Non-pigmented ciliary epithelial cell (primary cell): ENCODE data around the gene SLC27A1.
"Not testable (repeated sequence)": the region's sequence is repeated elsewhere in the genome, so short reads cannot be mapped to it uniquely, and the experiment has no call there.

Experiments used
- DNase-seq: peaks from one replicate; pipeline ENCODE4 v3.0.0-alpha.2; 2010; ENCODE audit warnings: low read depth

The SLC27A1 gene

DNA sequence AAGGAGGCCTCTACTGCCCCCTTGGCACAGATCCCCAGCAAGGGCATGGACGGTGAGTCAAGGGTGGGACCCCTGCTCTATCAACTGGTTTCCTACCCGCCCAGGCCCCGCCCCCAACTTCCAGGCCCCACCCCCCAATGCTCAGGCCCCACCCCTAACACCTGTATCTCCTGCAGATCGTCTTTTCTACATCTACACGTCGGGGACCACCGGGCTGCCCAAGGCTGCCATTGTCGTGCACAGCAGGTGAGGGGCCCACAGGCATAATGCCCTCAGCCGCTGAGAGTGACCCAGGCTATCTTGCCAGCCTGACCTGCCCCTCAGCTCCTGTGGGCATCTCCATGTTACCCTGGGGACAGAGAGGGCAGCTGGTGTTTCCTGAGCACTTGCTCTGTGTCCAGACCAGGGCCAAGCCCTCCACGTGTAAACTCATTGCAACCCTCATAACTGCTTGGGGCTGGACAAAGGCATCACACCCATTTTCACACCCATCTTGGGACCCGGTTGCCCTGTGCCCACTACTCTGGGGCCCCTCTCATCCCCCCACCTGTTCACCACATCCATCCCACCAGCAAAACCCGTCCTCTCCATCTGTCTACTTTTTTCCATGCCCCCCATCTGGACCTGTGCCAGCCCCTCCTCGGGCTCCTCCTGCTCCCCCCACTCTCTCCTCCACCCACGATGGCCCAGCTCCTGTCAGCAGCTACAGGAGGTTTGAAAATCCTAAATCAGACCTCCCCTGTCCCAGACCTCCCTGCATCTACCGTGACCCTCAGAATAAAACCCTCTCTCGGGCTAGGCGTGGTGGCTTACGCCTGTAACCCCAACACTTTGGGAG is 17.2 kb downstream of the SLC27A1 start:
- no peak for DNase-seq

DNA sequence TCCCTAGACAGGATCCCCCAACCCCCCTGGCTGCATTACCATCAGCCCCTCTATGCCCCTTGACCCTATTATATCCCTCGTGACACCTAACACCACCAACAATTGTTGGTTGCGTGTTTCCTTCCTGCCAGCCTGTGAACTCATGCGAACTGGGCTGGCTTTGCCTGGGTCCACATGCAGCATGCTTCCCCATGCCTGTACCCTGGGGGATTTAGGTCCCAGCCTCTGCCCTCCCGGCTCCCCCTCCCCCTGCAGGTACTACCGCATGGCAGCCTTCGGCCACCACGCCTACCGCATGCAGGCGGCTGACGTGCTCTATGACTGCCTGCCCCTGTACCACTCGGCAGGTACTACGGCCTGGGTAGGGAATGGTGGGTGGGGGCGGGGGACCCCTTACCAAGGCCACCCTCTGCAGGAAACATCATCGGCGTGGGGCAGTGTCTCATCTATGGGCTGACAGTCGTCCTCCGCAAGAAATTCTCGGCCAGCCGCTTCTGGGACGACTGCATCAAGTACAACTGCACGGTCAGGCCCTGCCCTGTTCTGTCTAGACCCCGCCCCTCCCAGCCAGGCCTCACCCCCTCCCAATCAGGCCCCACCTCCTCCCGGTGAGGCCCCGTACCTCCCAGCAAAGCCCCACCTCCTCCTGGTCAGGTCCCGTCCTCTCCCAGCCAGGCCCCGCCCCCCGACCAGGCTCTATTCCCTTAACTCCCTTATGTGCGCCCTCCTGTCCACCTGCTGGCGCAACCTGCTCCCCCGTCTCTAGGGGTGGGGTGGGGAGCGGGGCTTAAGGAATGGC is 18.5 kb downstream of the SLC27A1 start:
- DNase-seq: no peak

DNA sequence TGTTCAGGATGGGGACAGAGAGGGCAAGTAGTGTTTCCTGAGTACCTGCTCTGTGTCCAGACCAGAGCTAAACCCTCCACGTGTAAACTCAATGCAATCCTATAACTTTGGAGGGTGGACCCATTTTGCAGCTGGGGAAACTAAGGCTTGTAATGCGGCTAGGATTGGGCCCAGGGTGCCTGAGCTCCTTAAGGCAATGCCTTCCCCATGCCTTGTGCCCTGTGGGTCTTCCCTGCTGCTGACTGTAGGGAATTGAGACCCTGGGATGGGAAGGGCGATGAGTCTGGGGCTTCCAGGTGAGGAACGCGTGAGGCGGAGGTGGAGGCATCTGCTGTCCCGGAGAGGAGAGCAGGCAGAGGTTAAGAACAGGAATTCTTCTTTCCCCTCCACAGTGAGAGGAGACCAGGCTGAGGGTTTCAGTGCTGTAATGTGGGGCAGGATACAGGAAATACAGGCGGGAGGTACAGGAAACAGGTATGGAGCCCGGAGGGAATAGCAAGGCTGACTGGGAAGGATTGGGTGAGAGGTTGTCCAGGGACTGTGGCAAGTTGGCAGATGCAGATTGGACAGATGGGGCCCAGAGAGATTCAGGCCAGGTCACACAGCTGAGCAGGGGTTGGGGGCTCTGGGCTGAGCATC is 19.2 kb downstream of the SLC27A1 start:
- no peak for DNase-seq

DNA sequence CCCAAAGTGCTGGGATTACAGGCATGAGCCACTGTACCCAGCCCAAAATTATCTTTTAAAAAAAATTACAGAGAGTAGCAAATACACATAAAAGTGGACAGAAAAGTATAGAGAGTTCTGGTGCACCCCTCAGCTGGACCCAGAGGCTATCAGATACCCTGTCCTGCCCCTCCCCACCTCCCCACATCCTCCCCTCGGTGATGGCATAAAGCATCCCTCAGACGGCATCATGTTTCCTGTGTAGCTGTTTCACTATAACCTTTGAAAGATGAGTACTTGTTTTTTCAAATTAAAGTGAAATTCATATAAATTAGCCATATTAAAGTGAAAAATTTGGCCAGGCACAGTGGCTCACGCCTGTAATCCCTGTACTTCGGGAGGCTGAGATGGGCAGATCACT is 20.1 kb downstream of the SLC27A1 start:
- no peak for DNase-seq

DNA sequence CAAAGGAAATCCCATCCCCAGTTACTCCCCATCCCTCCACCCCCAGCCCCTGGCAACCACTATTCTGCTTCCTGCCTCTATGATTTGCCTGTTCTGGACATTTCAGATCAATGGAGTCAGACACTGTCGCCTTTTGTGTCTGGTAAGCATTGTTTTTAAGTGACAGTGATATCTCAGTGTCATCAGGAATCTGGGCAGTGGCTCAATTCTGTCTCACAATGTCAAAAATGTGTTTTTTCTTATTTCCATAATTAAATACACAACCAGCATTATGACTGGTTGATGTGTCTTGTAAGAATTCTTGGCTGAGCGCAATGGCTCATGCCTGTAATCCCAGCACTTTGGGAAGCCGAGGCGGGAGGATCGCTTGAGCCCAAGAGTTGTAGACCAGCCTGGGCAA is 21.0 kb downstream of the SLC27A1 start:
- no peak for DNase-seq

DNA sequence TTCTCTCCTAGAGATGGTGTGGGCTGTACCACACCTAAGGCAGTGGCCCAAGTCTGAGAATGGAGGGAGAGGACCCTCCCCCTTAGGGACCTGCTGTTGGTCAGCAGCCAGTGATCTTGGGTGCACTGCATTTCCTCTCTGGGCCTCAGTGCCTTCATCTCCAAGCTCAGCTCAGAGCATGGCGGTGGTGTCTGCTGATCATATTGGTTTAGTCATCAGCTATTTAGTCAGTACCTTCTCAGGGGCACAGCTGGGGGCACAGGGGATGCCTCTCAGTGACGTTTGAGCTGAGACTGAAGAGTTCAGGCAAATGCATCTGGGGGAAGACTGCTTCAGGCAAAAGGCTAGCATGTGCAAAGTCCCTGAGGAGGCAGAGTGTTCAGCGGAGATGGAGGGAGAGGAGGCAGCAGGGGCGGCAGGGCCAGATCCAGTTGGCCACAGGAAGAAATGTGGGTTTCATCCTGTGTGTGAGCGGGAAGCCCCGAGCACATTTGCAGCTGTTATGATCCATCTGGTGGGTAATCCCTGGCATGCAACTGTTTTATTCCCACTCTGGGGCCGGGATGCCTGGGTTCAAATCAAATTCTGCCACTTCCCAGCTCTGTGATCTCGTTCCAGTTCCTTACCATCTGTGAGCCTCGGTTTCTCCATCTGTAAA is 25.4 kb downstream of the SLC27A1 start:
- no peak for DNase-seq

DNA sequence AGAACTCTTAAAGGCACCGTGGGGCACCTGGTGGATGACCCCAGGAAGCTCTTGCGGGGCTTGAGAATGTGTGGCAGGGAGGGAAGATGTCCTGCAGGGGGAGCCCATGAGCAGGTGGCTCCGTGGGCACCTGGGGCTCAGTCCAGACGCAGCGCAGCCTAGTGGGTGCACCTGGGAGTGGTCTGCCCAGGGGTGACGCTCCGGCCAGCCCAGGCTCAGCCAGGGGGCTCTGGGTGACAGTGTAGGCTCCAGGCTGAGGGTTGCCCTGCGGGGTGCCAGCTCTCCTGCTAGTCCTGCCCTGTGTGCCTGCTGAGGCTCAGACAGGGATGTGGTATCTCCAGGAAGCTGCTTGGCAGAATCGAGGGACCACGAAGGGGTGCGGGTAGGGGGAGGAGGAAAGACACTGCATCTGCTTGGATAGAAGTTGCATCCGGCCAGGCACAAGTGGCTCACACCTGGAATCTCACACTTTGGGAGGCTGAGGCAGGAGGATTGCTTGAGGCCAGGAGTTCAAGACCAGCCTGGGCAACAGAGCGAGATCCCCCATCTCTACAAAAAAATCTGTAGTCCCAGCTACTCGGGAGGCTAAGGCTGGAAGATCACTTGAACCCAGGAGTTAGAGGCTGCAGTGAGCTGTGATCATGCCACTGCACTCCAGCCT is 26.1 kb downstream of the SLC27A1 start:
- DNase-seq: no peak

DNA sequence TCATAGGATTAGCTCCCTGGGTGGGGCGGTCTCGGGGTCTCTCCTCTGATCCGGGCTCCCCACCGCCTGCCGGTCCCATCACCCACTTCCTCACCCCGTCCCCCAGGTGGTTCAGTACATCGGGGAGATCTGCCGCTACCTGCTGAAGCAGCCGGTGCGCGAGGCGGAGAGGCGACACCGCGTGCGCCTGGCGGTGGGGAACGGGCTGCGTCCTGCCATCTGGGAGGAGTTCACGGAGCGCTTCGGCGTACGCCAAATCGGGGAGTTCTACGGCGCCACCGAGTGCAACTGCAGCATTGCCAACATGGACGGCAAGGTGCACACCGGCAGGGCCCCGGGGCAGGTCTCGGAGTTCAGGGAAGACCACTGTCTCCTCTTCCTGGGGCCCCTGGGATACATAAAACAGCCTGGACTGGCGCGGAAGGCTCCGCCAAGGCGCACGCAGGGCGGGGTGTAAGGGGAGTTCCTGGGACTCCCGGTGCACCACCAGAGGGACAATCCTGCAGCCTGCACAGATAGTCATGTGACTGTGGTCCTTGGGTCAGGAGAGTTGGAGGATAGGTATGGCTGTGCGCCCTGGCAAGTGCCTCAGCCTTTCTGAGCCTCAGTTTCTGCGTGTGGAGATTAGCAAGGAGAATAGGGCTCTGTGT is 26.9 kb downstream of the SLC27A1 start:
- DNase-seq: no peak

DNA sequence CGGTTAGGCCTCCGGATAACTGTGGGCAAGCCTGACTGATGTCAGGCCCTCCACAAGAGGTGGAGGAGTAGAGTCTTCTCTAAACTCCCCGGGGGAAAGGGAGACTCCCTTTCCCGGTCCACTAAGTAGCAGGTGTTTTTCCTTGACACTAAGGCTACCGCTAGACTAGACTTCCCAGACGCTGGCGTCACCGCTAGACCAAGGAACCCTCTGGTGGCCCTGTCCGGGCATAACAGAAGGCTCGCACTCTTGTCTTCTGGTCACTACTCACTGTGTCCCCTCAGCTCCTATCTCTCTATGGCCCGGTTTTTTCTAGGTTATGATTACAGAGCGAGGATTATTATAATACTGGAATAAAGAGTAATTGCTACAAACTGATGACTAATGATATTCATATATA is 28.7 kb downstream of the SLC27A1 start:
- DNase-seq: not testable (repeated sequence)

DNA sequence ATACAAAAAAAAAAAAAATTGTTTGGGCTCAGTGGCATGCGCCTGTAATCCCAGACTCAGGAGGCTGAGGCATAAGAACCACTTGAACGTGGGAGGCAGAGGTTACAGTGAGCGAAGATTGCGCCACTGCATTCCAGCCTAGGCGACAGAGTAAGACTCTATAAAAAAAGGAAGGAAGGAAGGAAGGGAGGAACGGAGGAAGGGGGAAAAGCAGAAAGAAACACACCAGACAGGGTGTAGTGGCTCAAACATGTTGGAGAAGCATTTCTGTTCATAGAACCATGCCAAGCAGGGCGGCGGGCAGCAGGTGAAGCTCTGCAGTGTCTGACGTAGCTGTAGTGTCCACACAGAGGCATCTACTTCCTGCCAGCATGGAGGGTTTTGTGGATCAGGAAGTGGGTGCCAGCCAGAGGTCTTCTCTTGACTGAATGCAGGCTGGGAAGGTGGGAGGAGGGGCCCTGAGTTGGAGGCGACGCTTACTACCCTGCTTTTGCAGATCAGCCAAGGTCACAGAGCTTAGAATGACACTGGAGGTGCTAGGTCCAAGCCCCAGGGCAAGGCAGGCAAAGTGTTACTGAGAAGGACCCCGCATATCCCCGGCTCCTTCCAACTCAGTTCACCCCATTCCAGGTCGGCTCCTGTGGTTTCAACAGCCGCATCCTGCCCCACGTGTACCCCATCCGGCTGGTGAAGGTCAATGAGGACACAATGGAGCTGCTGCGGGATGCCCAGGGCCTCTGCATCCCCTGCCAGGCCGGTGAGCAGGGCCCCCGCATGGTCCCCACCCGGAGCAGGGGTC is 29.5 kb downstream of the SLC27A1 start:
- DNase-seq: no peak

DNA sequence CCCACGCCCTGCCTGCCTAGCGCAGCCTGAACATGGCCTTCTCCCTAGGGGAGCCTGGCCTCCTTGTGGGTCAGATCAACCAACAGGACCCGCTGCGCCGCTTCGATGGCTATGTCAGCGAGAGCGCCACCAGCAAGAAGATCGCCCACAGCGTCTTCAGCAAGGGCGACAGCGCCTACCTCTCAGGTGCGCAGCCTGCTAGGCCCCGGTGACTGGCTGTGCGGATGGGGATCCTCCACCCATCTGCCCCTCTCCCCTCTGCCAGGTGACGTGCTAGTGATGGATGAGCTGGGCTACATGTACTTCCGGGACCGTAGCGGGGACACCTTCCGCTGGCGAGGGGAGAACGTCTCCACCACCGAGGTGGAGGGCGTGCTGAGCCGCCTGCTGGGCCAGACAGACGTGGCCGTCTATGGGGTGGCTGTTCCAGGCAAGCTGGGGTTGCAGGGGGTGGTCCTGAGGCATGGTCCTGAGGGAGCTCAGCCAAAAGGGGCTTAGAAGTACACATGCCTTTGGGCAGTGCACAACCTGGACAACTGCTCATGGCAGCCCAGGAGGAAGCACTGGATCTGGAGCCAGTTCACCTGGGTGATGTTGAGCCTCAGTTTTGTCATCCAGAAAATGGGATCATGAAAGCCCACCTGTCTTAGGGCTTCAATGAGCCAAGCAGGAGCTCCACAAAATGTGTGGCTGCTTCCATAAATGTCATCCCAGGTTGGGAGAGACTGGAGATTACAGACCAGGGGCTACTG is 30.3 kb downstream of the SLC27A1 start:
- DNase-seq: no peak

DNA sequence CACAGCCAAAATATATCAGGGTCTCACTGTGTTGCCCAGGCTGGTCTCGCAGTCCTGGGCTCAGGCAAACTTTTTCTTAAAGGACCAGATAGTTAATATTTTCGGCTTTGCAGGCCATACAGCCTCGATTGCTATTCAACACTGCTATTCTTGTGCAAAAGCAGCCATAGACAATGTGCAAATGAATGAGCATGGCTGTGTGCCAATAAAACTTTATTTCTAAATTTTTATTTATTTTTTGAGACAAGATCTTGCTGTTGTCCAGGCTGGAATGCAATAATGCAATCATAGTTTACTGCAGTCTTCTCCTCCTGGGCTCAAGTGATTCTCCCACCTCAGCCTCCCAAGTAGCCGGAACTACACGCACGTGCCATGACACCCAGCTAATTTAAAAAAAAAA is 32.9 kb downstream of the SLC27A1 start:
- no peak for DNase-seq

DNA sequence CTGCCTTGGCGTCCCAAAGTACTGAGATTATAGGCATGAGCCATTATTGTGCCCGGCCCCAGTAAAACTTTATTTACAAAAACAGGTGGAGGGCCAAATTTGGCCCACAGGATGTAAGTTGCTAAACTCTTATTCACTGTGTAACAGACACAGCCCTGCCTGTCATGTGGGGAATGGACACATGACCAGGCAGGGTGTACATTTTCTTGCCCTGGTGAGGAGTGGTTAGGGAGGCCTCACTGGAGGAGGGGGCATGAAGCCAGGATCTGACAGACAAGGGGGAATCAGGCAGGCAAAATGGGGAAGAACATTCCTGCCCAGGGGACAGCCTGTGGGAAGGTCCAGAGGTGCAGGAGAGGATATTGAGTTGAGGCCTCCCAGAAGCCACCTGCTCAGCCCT is 33.7 kb downstream of the SLC27A1 start:
- no peak for DNase-seq

DNA sequence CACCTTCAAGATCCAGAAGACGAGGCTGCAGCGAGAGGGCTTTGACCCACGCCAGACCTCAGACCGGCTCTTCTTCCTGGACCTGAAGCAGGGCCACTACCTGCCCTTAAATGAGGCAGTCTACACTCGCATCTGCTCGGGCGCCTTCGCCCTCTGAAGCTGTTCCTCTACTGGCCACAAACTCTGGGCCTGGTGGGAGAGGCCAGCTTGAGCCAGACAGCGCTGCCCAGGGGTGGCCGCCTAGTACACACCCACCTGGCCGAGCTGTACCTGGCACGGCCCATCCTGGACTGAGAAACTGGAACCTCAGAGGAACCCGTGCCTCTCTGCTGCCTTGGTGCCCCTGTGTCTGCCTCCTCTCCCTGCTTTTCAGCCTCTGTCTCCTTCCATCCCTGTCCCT is 34.1 kb downstream of the SLC27A1 start:
- no peak for DNase-seq

DNA sequence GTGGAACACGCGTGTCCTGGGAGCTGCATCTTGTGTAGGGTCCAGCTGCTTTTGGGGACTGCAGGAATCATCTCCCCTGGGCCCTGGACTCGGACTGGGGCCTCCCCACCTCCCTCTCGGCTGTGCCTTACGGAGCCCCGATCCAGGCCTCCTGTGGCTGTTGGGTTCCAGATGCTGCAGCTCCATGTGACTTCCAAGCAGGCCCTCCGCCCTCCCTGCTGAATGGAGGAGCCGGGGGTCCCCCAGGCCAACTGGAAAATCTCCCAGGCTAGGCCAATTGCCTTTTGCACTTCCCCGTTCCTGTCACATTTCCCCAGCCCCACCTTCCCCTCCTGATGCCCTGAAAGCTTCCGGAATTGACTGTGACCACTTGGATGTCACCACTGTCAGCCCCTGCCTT is 34.9 kb downstream of the SLC27A1 start:
- no peak for DNase-seq

DNA sequence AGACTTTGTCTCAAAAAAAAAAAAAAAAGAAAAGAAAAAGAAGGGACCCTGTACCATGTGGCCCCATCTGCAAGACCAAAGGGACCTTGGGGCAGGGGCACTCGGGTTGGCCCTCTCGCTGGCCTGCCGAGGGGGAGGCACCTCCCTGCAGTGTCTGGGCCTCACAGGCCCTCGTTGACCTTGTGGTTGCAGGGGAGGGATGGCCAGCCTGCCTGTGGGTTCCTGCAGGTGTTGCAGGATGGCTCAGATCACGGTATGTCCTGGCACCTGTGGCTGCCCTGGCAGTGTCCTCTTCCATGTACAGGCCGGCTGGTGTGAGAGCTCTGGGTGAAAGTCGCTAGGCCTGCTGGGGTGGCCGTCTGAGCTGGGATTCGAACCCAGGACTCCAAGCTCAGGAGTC is 36.4 kb downstream of the SLC27A1 start:
- no peak for DNase-seq

DNA sequence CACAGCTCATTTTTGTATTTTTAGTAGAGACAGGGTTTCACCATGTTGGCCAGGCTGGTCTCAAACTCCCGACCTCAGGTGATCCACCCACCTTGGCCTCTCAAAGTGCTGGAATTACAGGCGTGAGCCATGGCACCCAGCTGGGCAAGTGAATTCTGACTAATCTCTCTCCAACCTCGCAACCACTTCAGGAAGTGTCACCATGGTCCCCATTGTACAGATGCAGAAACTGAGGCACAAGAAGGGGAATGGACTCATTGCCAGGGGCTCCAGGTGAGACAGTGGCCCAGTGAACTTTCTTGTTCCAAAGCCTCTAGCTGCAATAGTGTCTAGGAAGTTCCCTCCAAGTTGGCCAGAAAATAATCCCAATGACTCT is 38.2 kb downstream of the SLC27A1 start:
- DNase-seq: not testable (repeated sequence)

DNA sequence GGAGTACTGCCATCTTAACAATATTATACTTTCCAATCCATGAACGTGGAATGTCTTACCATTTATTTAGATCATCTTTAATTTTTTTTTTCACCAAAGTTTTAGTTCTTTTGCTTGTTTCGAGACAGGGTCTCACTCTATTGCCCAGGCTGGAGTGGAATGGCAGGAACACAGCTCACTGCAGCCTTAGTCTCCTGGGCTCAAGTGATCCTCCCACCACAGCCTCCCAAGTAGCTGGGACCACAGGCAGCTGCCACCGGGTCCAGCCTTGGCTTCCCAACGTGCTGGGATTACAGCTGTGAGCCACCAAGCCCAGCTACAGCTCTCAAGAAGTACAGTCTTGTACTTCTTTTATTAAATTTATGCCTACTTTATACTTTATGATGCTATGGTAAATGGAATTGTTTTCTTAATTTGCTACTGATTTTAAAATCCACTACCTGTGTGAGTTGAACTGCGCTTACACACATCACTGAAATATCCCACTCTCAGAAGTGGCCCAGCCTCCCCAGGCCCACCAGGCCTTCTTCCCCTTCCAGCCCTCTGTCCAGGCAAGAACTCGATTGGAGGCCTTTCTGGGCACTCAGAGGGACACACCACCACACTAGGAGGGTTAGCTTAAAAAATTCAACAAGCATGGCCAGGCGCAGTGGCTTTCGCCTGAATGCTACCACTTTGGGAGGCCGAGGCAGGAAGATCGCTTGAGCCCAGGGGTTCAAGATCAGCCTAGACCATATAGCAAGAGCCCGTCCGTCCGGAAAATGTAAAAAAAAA is 40.1 kb downstream of the SLC27A1 start:
- no peak for DNase-seq
